Measurements from ENCODE around the gene PARD3B. TPM values are rescaled to one million over a fixed set of nuclear protein-coding genes. Genes with fewer than 3 reads are reported as not detected.

Gene PARD3B
- total RNA-seq, 4 donors from 2014 or later = 6.5 to 17.3 (median 12.7) TPM

- DNase-seq (ENCODE audit: low spot score in 2 of 2) = no peak
- TF ChIP-seq POLR2A (IDR thresholded peaks at IDR 0.05) = no peak
- TF ChIP-seq CTCF (IDR thresholded peaks at IDR 0.05) = no peak
- H3K4me3 ChIP-seq (ENCODE audit: low read depth, poor library complexity, severe bottlenecking) = no peak overlapping the region
- 95% methylated on average over 6 of the region's 6 CpGs for WGBS, 2 donors
- intact Hi-C loops (cut with DNase I; ENCODE audit: low total_unique reads) = no loop called here
Observed at GRCh38 chr2:205145888-205146287, 600.6 kb downstream of the PARD3B start.

- 64 to 80% methylated on average over 2 of the region's 2 CpGs for WGBS, 2 donors
- DNase-seq (ENCODE audit: low spot score in 2 of 2) = no peak
- intact Hi-C loops (cut with DNase I; ENCODE audit: low total_unique reads) = no loop called here
- no peak for TF ChIP-seq CTCF (IDR thresholded peaks at IDR 0.05)
- TF ChIP-seq POLR2A (IDR thresholded peaks at IDR 0.05) = no peak
- no peak overlapping the region for H3K4me3 ChIP-seq (ENCODE audit: low read depth, poor library complexity, severe bottlenecking)
Observed at GRCh38 chr2:205148755-205149154, 603.5 kb downstream of the PARD3B start.

GRCh38 chr2:205156457-205156856 lies 611.2 kb downstream of the PARD3B start:
- no peak for DNase-seq (ENCODE audit: low spot score in 2 of 2)
- intact Hi-C loops (cut with DNase I; ENCODE audit: low total_unique reads) = no loop called here
- 84 to 98% methylated on average over 1 of the region's 1 CpG for WGBS, 2 donors
- TF ChIP-seq CTCF (IDR thresholded peaks at IDR 0.05) (no peak), POLR2A (IDR thresholded peaks at IDR 0.05) (no peak)
- H3K4me3 ChIP-seq (ENCODE audit: low read depth, poor library complexity, severe bottlenecking) = no peak overlapping the region

GRCh38 chr2:205158404-205158803 lies 613.1 kb downstream of the PARD3B start:
- TF ChIP-seq POLR2A (IDR thresholded peaks at IDR 0.05) = no peak
- no peak for TF ChIP-seq CTCF (IDR thresholded peaks at IDR 0.05)
- DNase-seq (ENCODE audit: low spot score in 2 of 2) = no peak
- 93 to 95% methylated on average over 6 of the region's 6 CpGs for WGBS, 2 donors
- intact Hi-C loops (cut with DNase I; ENCODE audit: low total_unique reads) = no loop called here
- H3K4me3 ChIP-seq (ENCODE audit: low read depth, poor library complexity, severe bottlenecking) = no peak overlapping the region

- 84 to 85% methylated on average over 5 of the region's 5 CpGs for WGBS, 2 donors
- DNase-seq (ENCODE audit: low spot score in 2 of 2) = no peak
- intact Hi-C loops (cut with DNase I; ENCODE audit: low total_unique reads) = no loop called here
- TF ChIP-seq CTCF (IDR thresholded peaks at IDR 0.05) (no peak), POLR2A (IDR thresholded peaks at IDR 0.05) (no peak)
- no peak overlapping the region for H3K4me3 ChIP-seq (ENCODE audit: low read depth, poor library complexity, severe bottlenecking)
Observed at GRCh38 chr2:205161156-205161839, 616.0 kb downstream of the PARD3B start.

- intact Hi-C loops (cut with DNase I; ENCODE audit: low total_unique reads) = no loop called here
- TF ChIP-seq POLR2A (IDR thresholded peaks at IDR 0.05) (no peak), CTCF (IDR thresholded peaks at IDR 0.05) (no peak)
- 53 to 72% methylated on average over 2 of the region's 2 CpGs for WGBS, 2 donors
- no peak overlapping the region for H3K4me3 ChIP-seq (ENCODE audit: low read depth, poor library complexity, severe bottlenecking)
- DNase-seq (ENCODE audit: low spot score in 2 of 2) = no peak
Observed at GRCh38 chr2:205166745-205167144, 621.5 kb downstream of the PARD3B start.

Data from lower leg skin (tissue), 4 donors.